GM12878 (cell line): ENCODE data around the gene LRRC53. TPM values are rescaled to one million over a fixed set of nuclear protein-coding genes. Genes with fewer than 3 reads are reported as not detected.

Source experiments
- ATAC-seq: fragments of 200-7000 bp; cut with Tn5 transposase; 3 replicates; pipeline ENCODE4 v1.9.1; 2020; ENCODE audit warnings: mild to moderate bottlenecking, moderate library complexity
- BruUV-seq: library from RNA; stranded (reverse); fragments of 400-500 nt; replicated peaks from 2 replicates; lab custom pipeline; 2021; lab: Mats Ljungman, UMichigan
- CTCF ChIA-PET: fragments of 300-600 bp; sonication (Branson Sonifier 250); formaldehyde crosslinking; extraction: SDS; loops from one replicate; lab custom pipeline; 2021; ENCODE audit warnings: inconsistent platforms; lab: Yijun Ruan, JAX
- POLR2A ChIA-PET: fragments of 350-600 bp; formaldehyde crosslinking; extraction: SDS; loops from one replicate; lab custom pipeline; 2021; ENCODE audit warnings: inconsistent platforms; lab: Charles Lee
- RAD21 ChIA-PET: fragments of 300-600 bp; sonication (Branson Sonifier 250); formaldehyde crosslinking; loops from one replicate; lab custom pipeline; 2023; ENCODE audit warnings: antibody characterized with exemption; ENCODE audit not compliant: unreplicated experiment; lab: Charles Lee
- SMC1A ChIA-PET: fragments of 300-600 bp; sonication (Branson Sonifier 250); formaldehyde crosslinking; loops from one replicate; lab custom pipeline; 2023; ENCODE audit not compliant: unreplicated experiment, uncharacterized antibody; lab: Charles Lee
- DNase-seq: peaks from one replicate; pipeline ENCODE4 v3.0.0-alpha.2; 2011; ENCODE audit warnings: low read depth, low spot score
- FAIRE-seq: peaks from 3 replicates; lab custom pipeline; 2011; peaks lifted over from hg19 to GRCh38; lab: Jason Lieb, UNC
- H2AFZ ChIP-seq: 2 replicates; pipeline ENCODE4 v1.6.0; 2011; ENCODE audit warnings: low read depth, low read length, control low read depth; ENCODE audit not compliant: control insufficient read depth
- H3K27ac ChIP-seq: 2 replicates; pipeline ENCODE4 v1.5.1; 2011; ENCODE audit warnings: control low read depth; ENCODE audit not compliant: control insufficient read depth, insufficient read depth
- H3K27me3 ChIP-seq, 2 experiments: replicated peaks in 1 of 2; 2 replicates each; pipeline versions ENCODE4 v1.6.0 to v1.6.1; 2011; ENCODE audit warnings: low read length in 1 of 2; ENCODE audit not compliant: control insufficient read depth in 2 of 2, insufficient read depth in 2 of 2
- H3K36me3 ChIP-seq, 2 experiments: 2 replicates each; pipeline ENCODE4 v1.5.1; 2011; ENCODE audit warnings: low read length in 1 of 2; ENCODE audit not compliant: control insufficient read depth in 2 of 2, insufficient read depth in 2 of 2
- H3K4me1 ChIP-seq: 2 replicates; pipeline ENCODE4 v1.6.1; 2011; ENCODE audit warnings: mild to moderate bottlenecking, low read length, moderate library complexity, mixed read lengths; ENCODE audit not compliant: control insufficient read depth, insufficient read depth
- H3K4me2 ChIP-seq: 2 replicates; pipeline ENCODE4 v1.6.0; 2011; ENCODE audit warnings: control low read depth; ENCODE audit not compliant: control insufficient read depth, insufficient read depth
- H3K4me3 ChIP-seq: fragments of 200-600 bp; sonication (generic); 2 replicates; pipeline ENCODE4 v1.5.1; 2016
- H3K79me2 ChIP-seq: 2 replicates; pipeline ENCODE4 v1.6.0; 2011; ENCODE audit warnings: low read length; ENCODE audit not compliant: control insufficient read depth, insufficient read depth
- H3K9ac ChIP-seq: 2 replicates; pipeline ENCODE4 v1.8.0; 2011; ENCODE audit warnings: low read length, control low read depth, mixed read lengths; ENCODE audit not compliant: control insufficient read depth, insufficient read depth
- H3K9me3 ChIP-seq: replicated peaks from 3 replicates; pipeline ENCODE4 v1.5.1; 2011; ENCODE audit warnings: mild to moderate bottlenecking, low read length; ENCODE audit not compliant: control insufficient read depth, insufficient read depth
- H4K20me1 ChIP-seq: 2 replicates; pipeline ENCODE4 v1.6.0; 2011; ENCODE audit not compliant: control insufficient read depth, insufficient read depth
- ATF7 ChIP-seq: fragments of 450-650 bp; IDR thresholded peaks from 2 replicates; pipeline ENCODE4 v1.6.1; 2016; ENCODE audit warnings: low read depth, mild to moderate bottlenecking
- CREB1 ChIP-seq: IDR thresholded peaks from 2 replicates; pipeline ENCODE4 v1.6.1; 2012; ENCODE audit warnings: low read depth, mild to moderate bottlenecking, inconsistent platforms
- DPF2 ChIP-seq: fragments of 450-650 bp; IDR thresholded peaks from 2 replicates; pipeline ENCODE4 v1.6.1; 2017; ENCODE audit warnings: mild to moderate bottlenecking
- LARP7 ChIP-seq: fragments of 450-650 bp; IDR thresholded peaks from 2 replicates; pipeline ENCODE4 v1.6.1; 2017; ENCODE audit warnings: mild to moderate bottlenecking
- NKRF ChIP-seq: fragments of 450-650 bp; conservative IDR thresholded peaks from 2 replicates; pipeline ENCODE4 v1.6.1; 2017; ENCODE audit warnings: mild to moderate bottlenecking, moderate library complexity
- RELA ChIP-seq: fragments of 450-650 bp; IDR thresholded peaks from 2 replicates; pipeline ENCODE4 v1.8.0; 2014; ENCODE audit warnings: borderline replicate concordance; ENCODE audit not compliant: partially characterized antibody
- SMARCA5 ChIP-seq: fragments of 450-650 bp; IDR thresholded peaks from 2 replicates; pipeline ENCODE4 v1.6.1; 2017; ENCODE audit warnings: mild to moderate bottlenecking
- SMC3 ChIP-seq: IDR thresholded peaks from 2 replicates; pipeline ENCODE4 v1.6.1; 2011; ENCODE audit warnings: low read length, improper control_type of control experiment, borderline replicate concordance
- SPI1 ChIP-seq: IDR thresholded peaks from 2 replicates; pipeline ENCODE4 v1.6.1; 2011; ENCODE audit warnings: low read depth, mild to moderate bottlenecking, low read length, moderate library complexity, borderline replicate concordance; ENCODE audit not compliant: insufficient read depth
- SRF ChIP-seq, 2 experiments: IDR thresholded peaks; 2 replicates each; pipeline ENCODE4 v1.6.1; 2011; ENCODE audit warnings: low read depth in 2 of 2, low read length in 2 of 2, mild to moderate bottlenecking in 1 of 2, moderate library complexity in 1 of 2
- TCF12 ChIP-seq: IDR thresholded peaks from 2 replicates; pipeline ENCODE4 v1.6.1; 2011; ENCODE audit warnings: low read depth, mild to moderate bottlenecking, low read length
- TCF7 ChIP-seq: IDR thresholded peaks from 2 replicates; pipeline ENCODE4 v1.6.1; 2014; ENCODE audit warnings: antibody characterized with exemption, borderline replicate concordance
- ZNF592 ChIP-seq: fragments of 450-650 bp; IDR thresholded peaks from 2 replicates; pipeline ENCODE4 v1.6.1; 2017; ENCODE audit warnings: mild to moderate bottlenecking, moderate library complexity
- ZNF622 ChIP-seq: fragments of 450-650 bp; IDR thresholded peaks from 2 replicates; pipeline ENCODE4 v1.6.1; 2017; ENCODE audit warnings: mild to moderate bottlenecking, inconsistent platforms
- WGBS: methylation state at CpG from one replicate; pipeline ENCODE4 v1.1.6; 2016; ENCODE audit warnings: low lambda C conversion rate; ENCODE audit not compliant: insufficient replicate concordance, insufficient coverage; ENCODE audit errors: missing lambda C conversion rate; 5-methylcytosine and 5-hydroxymethylcytosine counted together
- in situ Hi-C: fragments of 300-500 bp; cut with MboI; formaldehyde crosslinking; loops from 9 replicates; pipeline ENCODE4 v1.14.3; 2018; ENCODE audit warnings: mixed read lengths
- intact Hi-C: fragments of 100-400 bp; cut with micrococcal nuclease; formaldehyde crosslinking; loops from one replicate; pipeline ENCODE4 v1.14.2; 2022; ENCODE audit not compliant: unreplicated experiment
- polyA plus RNA-seq, 11 experiments: library from polyadenylated mRNA; depleted of rRNA in 4 of 11; unstranded in 6 of 11; stranded (reverse) in 5 of 11; fragments of >200 nt; fragmentation: Nextera tagmentation in 4 of 11; fragmentation: Illumina TruSeq in 1 of 11; extraction: Ambion mirVana in 4 of 11; extraction: Trizol in 1 of 11; gene quantifications; 1 replicate in 1 of 11; 2 replicates in 10 of 11; pipeline versions ENCODE4 v1.2.1 to v1.2.3, GENCODE V29; 2011 to 2016; ENCODE audit warnings: inconsistent platforms in 2 of 11, missing spikeins in 2 of 11, low read depth in 1 of 11
- total RNA-seq, 4 experiments: library from RNA; depleted of rRNA in 3 of 4; stranded (reverse); fragments of >200 nt in 3 of 4; fragmentation: Illumina TruSeq in 1 of 4; extraction: Trizol in 1 of 4; gene quantifications; 2 replicates each; pipeline versions ENCODE4 v1.2.1 to v1.2.3, GENCODE V29; 2013 to 2021
- TF ChIP-seq, protein P1 (sequence below): fragments of 450-650 bp; IDR thresholded peaks from 2 replicates; pipeline ENCODE4 v1.6.1; 2016; ENCODE audit warnings: mild to moderate bottlenecking
- TF ChIP-seq, protein P2 (sequence below): IDR thresholded peaks from 2 replicates; pipeline ENCODE4 v1.6.1; 2012; ENCODE audit warnings: low read depth, low read length, improper control_type of control experiment

LRRC53 gene
- total and polyA plus RNA-seq, 10 of the 15 experiments (the other 5 are each of a cell fraction or from before 2014, with no cell fraction given), result not detected

DNA sequence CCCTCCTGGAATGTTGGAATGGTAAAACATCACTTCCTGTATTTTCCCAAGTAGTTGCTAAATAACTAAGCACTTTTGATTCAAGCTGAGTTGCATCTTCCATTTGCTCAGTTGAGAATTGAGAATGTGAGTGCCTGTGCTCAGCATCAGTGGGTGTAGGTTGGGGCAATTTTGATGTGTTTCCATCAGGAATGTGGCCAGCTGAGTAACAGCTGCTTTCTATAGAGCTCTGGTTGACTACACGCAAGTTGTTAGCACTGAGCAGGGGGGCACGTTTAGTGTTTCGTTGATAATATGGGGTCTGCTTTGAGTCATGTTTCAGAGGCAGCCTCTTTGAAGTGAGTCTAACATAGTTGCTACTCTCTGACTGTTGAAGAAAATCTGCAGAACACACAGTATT, 41.5 kb downstream of the LRRC53 start:
- no peak for DNase-seq
- whole genome bisulfite sequencing, result 4% methylated on average over 3 of the region's 3 CpGs
- Histone ChIP-seq H3K4me2 (no peak overlapping the region), H3K27ac (no peak overlapping the region), H3K27me3 (no peaks in the 10 kb centered on the region), H4K20me1 (no peaks in the 10 kb centered on the region), H3K4me1 (no peaks in the 10 kb centered on the region), H3K9ac (no peak overlapping the region), H3K4me3 (no peak overlapping the region), H3K79me2 (no peaks in the 10 kb centered on the region), H2AFZ (no peak overlapping the region), H3K36me3 (no peaks in the 10 kb centered on the region), H3K9me3 (no peaks in the 10 kb centered on the region)
- ChIA-PET POLR2A (no interaction called here), SMC1A (interaction anchor here (0.9 to 4.0 kb wide), 2 partner anchors 219 to 631 kb away, joined by 4 to 23 read pairs; no protein-coding TSS in a partner anchor), RAD21 (interaction anchor here (1.2 kb wide), 1 partner anchor 471 kb away, joined by 3 read pairs; no protein-coding TSS in a partner anchor), CTCF (interaction anchor here (3.4 kb wide), 1 partner anchor 219 kb away, joined by 22 read pairs; no protein-coding TSS in a partner anchor)
- intact Hi-C loops, result no loop called here
- FAIRE-seq, result no peak
- ATAC-seq, result no peak
- in situ Hi-C loops, result loop anchor here (25.0 kb wide), 1 partner anchor 634 kb away; no protein-coding TSS in a partner anchor
- TF ChIP-seq NKRF (no peak), TCF12 (no peak), ZNF622 (no peak), RELA (no peak), DPF2 (no peak), ATF7 (no peak), ZNF592 (no peak), SPI1 (no peak), CREB1 (no peak), SMARCA5 (no peak), LARP7 (no peak), SRF (IDR thresholded peaks at IDR 0.05; ENCODE audit: low read depth in 2 of 2, low read length in 2 of 2) (no peak), TCF7 (no peak), SMC3 (no peak)
- TF ChIP-seq, protein P1, sequence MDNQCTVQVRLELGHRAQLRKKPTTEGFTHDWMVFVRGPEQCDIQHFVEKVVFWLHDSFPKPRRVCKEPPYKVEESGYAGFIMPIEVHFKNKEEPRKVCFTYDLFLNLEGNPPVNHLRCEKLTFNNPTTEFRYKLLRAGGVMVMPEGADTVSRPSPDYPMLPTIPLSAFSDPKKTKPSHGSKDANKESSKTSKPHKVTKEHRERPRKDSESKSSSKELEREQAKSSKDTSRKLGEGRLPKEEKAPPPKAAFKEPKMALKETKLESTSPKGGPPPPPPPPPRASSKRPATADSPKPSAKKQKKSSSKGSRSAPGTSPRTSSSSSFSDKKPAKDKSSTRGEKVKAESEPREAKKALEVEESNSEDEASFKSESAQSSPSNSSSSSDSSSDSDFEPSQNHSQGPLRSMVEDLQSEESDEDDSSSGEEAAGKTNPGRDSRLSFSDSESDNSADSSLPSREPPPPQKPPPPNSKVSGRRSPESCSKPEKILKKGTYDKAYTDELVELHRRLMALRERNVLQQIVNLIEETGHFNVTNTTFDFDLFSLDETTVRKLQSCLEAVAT, result no peak
- TF ChIP-seq, protein P2, sequence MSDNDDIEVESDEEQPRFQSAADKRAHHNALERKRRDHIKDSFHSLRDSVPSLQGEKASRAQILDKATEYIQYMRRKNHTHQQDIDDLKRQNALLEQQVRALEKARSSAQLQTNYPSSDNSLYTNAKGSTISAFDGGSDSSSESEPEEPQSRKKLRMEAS, result no peak
- no TSS peak for BruUV-seq
